OCI-LY7 (cell line): ENCODE measurements around the gene AKAP5. TPM values are rescaled to one million over a fixed set of nuclear protein-coding genes. Genes with fewer than 3 reads are reported as not detected.

ENCODE experiments used
- BruUV-seq: library from RNA; stranded (reverse); fragments of 400-500 nt; replicated peaks from 2 replicates; lab custom pipeline; 2021; lab: Mats Ljungman, UMichigan
- CTCF ChIA-PET: fragments of 300-600 bp; sonication (Branson Sonifier 250); formaldehyde crosslinking; loops from one replicate; lab custom pipeline; 2022; ENCODE audit warnings: antibody characterized with exemption; ENCODE audit not compliant: unreplicated experiment; lab: Charles Lee
- POLR2A ChIA-PET: fragments of 300-600 bp; sonication (Branson Sonifier 250); formaldehyde crosslinking; loops from one replicate; lab custom pipeline; 2022; ENCODE audit warnings: antibody characterized with exemption; lab: Charles Lee
- DNase-seq: peaks from one replicate; pipeline ENCODE4 v3.0.0-alpha.2; 2015; ENCODE audit warnings: low spot score
- H2AFZ ChIP-seq: fragments of 200-600 bp; sonication (generic), shearing (Covaris generic); 2 replicates; pipeline ENCODE4 v1.6.1; 2014; ENCODE audit warnings: mild to moderate bottlenecking, antibody characterized with exemption, low read length, moderate library complexity
- H3K27ac ChIP-seq: fragments of 200-600 bp; sonication (generic); 2 replicates; pipeline ENCODE4 v1.5.1; 2014; ENCODE audit warnings: mixed run types, low read depth, mild to moderate bottlenecking, moderate library complexity, low read length, inconsistent platforms; ENCODE audit not compliant: poor library complexity, severe bottlenecking
- H3K36me3 ChIP-seq: fragments of 200-600 bp; sonication (generic); 2 replicates; pipeline ENCODE4 v1.6.1; 2014; ENCODE audit warnings: mild to moderate bottlenecking, antibody characterized with exemption, low read length, moderate library complexity, mixed read lengths; ENCODE audit not compliant: insufficient read depth
- H3K4me1 ChIP-seq: fragments of 200-600 bp; sonication (generic); 2 replicates; pipeline ENCODE4 v1.5.1; 2014; ENCODE audit warnings: mild to moderate bottlenecking, low read length; ENCODE audit not compliant: insufficient read depth, poor library complexity, severe bottlenecking
- H3K4me2 ChIP-seq: fragments of 200-600 bp; sonication (generic); 2 replicates; pipeline ENCODE4 v1.6.1; 2014; ENCODE audit warnings: mild to moderate bottlenecking, low read length
- H3K4me3 ChIP-seq: fragments of 200-600 bp; sonication (generic); 2 replicates; pipeline ENCODE4 v1.5.1; 2014; ENCODE audit warnings: mild to moderate bottlenecking, low read depth, low read length; ENCODE audit not compliant: poor library complexity, severe bottlenecking
- H3K79me2 ChIP-seq: fragments of 200-600 bp; sonication (generic); 2 replicates; pipeline ENCODE4 v1.6.1; 2016; ENCODE audit warnings: low read depth, mild to moderate bottlenecking, low read length, moderate library complexity, mixed read lengths; ENCODE audit not compliant: insufficient read depth
- H3K9me2 ChIP-seq: fragments of 200-600 bp; sonication (generic); 2 replicates; pipeline ENCODE4 v1.6.1; 2016; ENCODE audit warnings: mild to moderate bottlenecking, low read length, mixed read lengths; ENCODE audit not compliant: insufficient read depth
- H3K9me3 ChIP-seq: fragments of 200-600 bp; sonication (generic); 2 replicates; pipeline ENCODE4 v1.6.1; 2014; ENCODE audit warnings: mild to moderate bottlenecking, mixed run types, low read length, mixed read lengths
- H4K20me1 ChIP-seq: fragments of 200-600 bp; sonication (generic); 2 replicates; pipeline ENCODE4 v1.6.1; 2014; ENCODE audit warnings: mild to moderate bottlenecking, antibody characterized with exemption, low read length, moderate library complexity, mixed read lengths; ENCODE audit not compliant: insufficient read depth
- CTCF ChIP-seq: fragments of 200-600 bp; sonication (generic); conservative IDR thresholded peaks from 2 replicates; pipeline ENCODE4 v1.5.1; 2014; ENCODE audit warnings: mild to moderate bottlenecking, antibody characterized with exemption, low read length, moderate library complexity, mixed read lengths
- EZH2phosphoT487 ChIP-seq: fragments of 200-600 bp; sonication (generic); IDR thresholded peaks from 2 replicates; pipeline ENCODE4 v1.6.1; 2018; ENCODE audit warnings: low read depth, borderline replicate concordance, mild to moderate bottlenecking, mixed run types, antibody characterized with exemption, low read length, moderate library complexity, mixed read lengths
- intact Hi-C: fragments of 100-400 bp; cut with micrococcal nuclease; formaldehyde crosslinking; loops from one replicate; pipeline ENCODE4 v1.10.0; 2022; ENCODE audit not compliant: unreplicated experiment
- total RNA-seq, 2 experiments: library from RNA; depleted of rRNA in 1 of 2; stranded (reverse); fragments of >200 nt in 1 of 2; shearing (Covaris generic) in 1 of 2; gene quantifications; 2 replicates each; pipeline ENCODE4 v1.2.3, GENCODE V29; 2014 to 2022

Gene AKAP5
- total RNA-seq, 2 experiments from 2014 or later: 0.57 to 0.92 TPM

- POLR2A ChIA-PET: interaction anchor here (0.6 to 1.4 kb wide), 6 partner anchors 8 to 766 kb away, joined by 3 to 7 read pairs (median 3); no protein-coding TSS in a partner anchor
- BruUV-seq: no TSS peak
- no peaks in the 10 kb centered on the region for H3K4me1 ChIP-seq
- peaks cover 26% of the 10 kb centered on the region for H3K79me2 ChIP-seq
- H4K20me1 ChIP-seq: no peaks in the 10 kb centered on the region
- intact Hi-C loops: no loop called here
- H3K36me3 ChIP-seq: peaks cover 93% of the 10 kb centered on the region
- no peak overlapping the region for H2AFZ ChIP-seq
- H3K4me2 ChIP-seq: no peak overlapping the region
- H3K4me3 ChIP-seq: no peak overlapping the region
- no peaks in the 10 kb centered on the region for H3K9me3 ChIP-seq
- TF ChIP-seq CTCF: no peak
- no peak for TF ChIP-seq EZH2phosphoT487
- CTCF ChIA-PET: interaction anchor here (0.6 kb wide), 1 partner anchor 1139 kb away, joined by 3 read pairs; no protein-coding TSS in a partner anchor
- no peak overlapping the region for H3K27ac ChIP-seq
- DNase-seq: no peak
- no peaks in the 10 kb centered on the region for H3K9me2 ChIP-seq
Measured at GRCh38 chr14:64488590-64489099, 23.3 kb downstream of the AKAP5 start.

GRCh38 chr14:64491637-64492036 lies 26.3 kb downstream of the AKAP5 start:
- no peaks in the 10 kb centered on the region for H3K9me2 ChIP-seq
- peaks cover 1% of the 10 kb centered on the region; the same call in 1 of the 2 replicates for H4K20me1 ChIP-seq
- peaks cover 42% of the 10 kb centered on the region; the same call in 1 of the 2 replicates for H3K79me2 ChIP-seq
- ChIA-PET POLR2A (interaction anchor here (0.5 to 2.3 kb wide), 6 partner anchors 10 to 1476 kb away, joined by 3 to 13 read pairs (median 3); no protein-coding TSS in a partner anchor), CTCF (interaction anchor here (0.9 kb wide), 1 partner anchor 11 kb away, joined by 3 read pairs; no protein-coding TSS in a partner anchor)
- peaks cover 88% of the 10 kb centered on the region for H3K36me3 ChIP-seq
- H2AFZ ChIP-seq: no peak overlapping the region
- no peaks in the 10 kb centered on the region for H3K4me1 ChIP-seq
- TF ChIP-seq EZH2phosphoT487 (no peak), CTCF (no peak)
- H3K27ac ChIP-seq: no peak overlapping the region
- no peak overlapping the region for H3K4me3 ChIP-seq
- H3K4me2 ChIP-seq: no peak overlapping the region
- DNase-seq: no peak
- no peaks in the 10 kb centered on the region for H3K9me3 ChIP-seq
- intact Hi-C loops: no loop called here
- no TSS peak for BruUV-seq

GRCh38 chr14:64493455-64493854 lies 28.2 kb downstream of the AKAP5 start:
- H3K79me2 ChIP-seq: peaks cover 58% of the 10 kb centered on the region
- peaks cover 86% of the 10 kb centered on the region for H3K36me3 ChIP-seq
- H4K20me1 ChIP-seq: peaks cover 10% of the 10 kb centered on the region; the same call in 1 of the 2 replicates
- no peak overlapping the region for H2AFZ ChIP-seq
- no peak for DNase-seq
- H3K9me3 ChIP-seq: no peaks in the 10 kb centered on the region
- CTCF ChIA-PET: no interaction called here
- POLR2A ChIA-PET: interaction anchor here (0.7 to 1.5 kb wide), 2 partner anchors 9 kb away, joined by 3 to 4 read pairs; no protein-coding TSS in a partner anchor
- no TSS peak for BruUV-seq
- H3K4me2 ChIP-seq: no peak overlapping the region
- H3K4me1 ChIP-seq: peaks cover 6% of the 10 kb centered on the region
- no peak overlapping the region for H3K4me3 ChIP-seq
- TF ChIP-seq EZH2phosphoT487 (no peak), CTCF (no peak)
- no peak overlapping the region for H3K27ac ChIP-seq
- intact Hi-C loops: no loop called here
- H3K9me2 ChIP-seq: no peaks in the 10 kb centered on the region
